HG03039 (cell line): ENCODE measurements around the gene PLXNB3.

ENCODE experiments used
- ATAC-seq: cut with Tn5 transposase; IDR thresholded peaks from one replicate; pipeline ENCODE4 v1.9.1; 2021; ENCODE audit warnings: mild to moderate bottlenecking, moderate library complexity; ENCODE audit not compliant: unreplicated experiment

PLXNB3 gene

DNA sequence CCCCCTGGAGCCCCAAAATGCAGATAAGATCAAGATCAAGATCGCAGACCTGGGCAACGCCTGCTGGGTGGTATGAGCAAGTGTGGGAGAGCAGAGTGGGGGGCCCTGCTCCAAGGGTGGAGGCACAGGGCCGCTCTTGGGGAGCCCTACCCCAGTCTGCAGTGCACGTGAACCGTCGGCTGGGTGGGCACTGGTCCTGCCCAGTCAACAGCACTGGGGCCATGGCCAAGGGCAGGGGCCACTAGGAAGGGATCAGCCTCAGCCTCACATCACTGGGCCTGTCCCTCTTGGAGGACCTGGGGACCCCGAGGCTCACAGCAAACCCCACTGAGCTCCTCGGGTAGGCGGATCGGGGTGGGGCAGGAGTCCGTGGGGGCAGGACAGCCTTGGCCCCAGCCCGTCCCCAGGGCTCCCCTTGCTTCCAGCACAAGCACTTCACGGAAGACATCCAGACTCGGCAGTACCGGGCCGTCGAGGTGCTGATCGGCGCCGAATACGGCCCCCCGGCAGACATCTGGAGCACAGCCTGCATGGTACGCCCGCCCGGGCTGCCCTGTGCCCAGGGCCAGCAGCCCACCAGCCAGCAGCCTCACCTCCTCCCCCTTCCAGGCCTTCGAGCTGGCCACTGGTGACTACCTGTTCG lies 20.4 kb downstream of the PLXNB3 start:
- ATAC-seq, result no peak

- no peak for ATAC-seq
Measured at GRCh38 chrX:153786669-153787068, 22.6 kb downstream of the PLXNB3 start.

GRCh38 chrX:153789654-153790053 lies 25.6 kb downstream of the PLXNB3 start:
- ATAC-seq, result no peak

- ATAC-seq, result no peak
Measured at GRCh38 chrX:153791104-153791852, 27.2 kb downstream of the PLXNB3 start.

DNA sequence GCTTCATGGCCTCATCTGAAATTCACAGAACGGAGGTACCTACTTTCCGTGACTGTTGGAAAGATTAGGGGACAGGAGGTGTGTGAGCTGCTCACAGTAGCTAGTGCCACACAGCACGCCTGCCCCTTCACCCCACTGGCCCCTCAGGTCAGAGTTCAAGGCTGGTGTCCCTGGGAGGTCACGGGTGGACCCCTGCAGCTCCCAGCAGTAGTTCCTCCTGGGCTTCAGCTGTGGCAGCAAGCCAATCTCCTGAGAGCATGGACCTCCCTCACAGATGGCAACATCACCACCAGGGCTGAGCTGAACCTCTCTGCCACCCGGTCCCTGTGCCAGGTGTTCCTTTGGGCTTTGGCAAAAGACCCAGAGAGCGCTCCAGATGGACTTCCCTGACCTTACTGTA lies 28.3 kb downstream of the PLXNB3 start:
- no peak for ATAC-seq

DNA sequence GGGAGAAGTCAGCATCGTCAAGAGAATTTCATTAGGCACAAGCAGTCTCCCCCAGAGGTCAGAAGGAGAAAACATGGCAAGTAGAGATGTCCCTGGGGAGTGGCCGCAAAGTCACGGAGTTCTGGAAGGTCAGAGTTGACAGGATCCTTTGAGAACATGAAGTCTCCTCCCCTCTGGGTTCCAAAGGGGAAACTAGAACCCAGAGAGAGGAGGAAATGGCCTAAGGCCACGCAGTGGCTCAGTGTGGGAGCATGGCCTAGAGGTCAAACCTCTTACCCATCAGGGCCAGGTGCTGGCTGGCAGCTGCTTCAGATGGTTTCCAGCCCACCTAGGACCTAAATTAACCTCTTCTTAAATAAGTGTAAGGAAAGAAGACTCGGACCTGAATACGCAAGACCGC lies 29.2 kb downstream of the PLXNB3 start:
- ATAC-seq, result no peak

- peak; percentile 78 for ATAC-seq
Measured at GRCh38 chrX:153794018-153794896, 30.2 kb downstream of the PLXNB3 start, which contains the start of the genes IDH3G and SSR4. IDH3G (minus strand) TSS chrX:153794375; CDS start chrX:153794326, 49 bp downstream. SSR4 (plus strand) TSS chrX:153794668; CDS start chrX:153794688, 20 bp downstream.

DNA sequence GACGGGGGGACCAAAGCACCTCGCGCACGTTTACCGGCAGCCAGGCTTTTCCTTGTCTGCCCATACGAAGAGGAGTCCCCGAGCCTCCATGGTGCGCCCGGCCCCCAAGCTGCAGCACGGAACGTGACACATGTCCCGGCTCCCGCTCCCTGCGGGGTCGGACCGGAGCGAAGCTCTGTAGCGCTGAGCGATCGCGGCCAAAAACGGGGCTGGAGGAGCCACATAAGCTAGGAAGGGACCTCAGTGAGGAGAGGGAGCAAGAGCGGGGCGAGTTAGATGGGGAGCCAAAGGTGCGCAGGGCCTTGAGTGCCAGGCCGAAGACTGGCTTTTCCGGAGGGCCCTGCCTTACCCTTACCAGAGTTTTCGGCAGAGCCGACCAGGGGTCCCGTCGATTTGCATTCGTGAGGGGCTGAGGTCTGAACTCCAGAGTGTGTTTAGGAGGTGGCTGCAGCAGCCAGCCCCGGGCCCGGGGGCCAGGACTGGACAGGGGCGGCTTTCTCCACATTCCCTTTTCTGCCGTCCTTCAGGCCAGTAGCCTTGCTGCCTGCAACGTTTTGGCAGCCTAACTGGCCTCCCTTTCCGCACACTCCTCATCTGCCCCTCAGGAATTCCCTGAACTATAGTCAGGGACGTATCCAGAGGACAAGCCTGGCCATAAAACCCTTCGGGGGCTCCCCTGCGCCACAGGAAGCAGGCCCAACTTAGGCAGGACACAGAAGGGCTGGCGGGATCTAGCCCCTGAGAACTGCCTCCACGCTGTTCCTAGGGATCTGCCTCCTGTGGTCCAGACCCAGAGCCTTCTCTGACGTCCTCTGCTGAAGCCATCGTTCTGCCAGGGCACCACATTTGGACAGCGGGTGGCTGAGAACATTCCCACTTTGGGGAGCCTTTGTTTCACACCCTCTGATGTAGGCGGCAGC lies 31.1 kb downstream of the PLXNB3 start:
- ATAC-seq, result no peak

DNA sequence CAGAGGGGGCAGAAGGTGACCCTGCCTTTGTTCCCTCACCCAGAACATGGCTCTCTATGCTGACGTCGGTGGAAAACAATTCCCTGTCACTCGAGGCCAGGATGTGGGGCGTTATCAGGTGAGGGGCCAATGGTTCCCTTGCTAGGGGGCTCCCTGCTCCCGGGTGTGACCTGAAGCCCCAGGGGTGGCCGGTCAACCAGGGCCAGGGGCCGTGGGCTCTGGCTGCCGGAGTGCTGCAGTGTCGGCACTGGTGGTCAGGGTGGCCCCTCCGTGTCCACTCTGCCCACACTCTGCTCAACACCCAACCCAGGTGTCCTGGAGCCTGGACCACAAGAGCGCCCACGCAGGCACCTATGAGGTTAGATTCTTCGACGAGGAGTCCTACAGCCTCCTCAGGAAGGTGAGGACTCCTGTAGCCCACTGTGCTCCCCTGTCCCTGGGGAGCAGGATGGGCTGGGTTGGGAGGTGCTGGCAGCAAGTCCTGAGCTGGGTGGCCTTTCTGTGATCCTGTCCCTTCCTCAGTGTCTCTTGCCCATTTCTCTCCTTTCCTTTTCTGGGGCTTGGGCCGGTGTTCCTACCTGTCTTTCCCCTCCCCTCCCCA lies 33.5 kb downstream of the PLXNB3 start:
- no peak for ATAC-seq

GRCh38 chrX:153799326-153799725 lies 35.3 kb downstream of the PLXNB3 start:
- no peak for ATAC-seq

- no peak for ATAC-seq
Measured at GRCh38 chrX:153800177-153800722, 36.2 kb downstream of the PLXNB3 start.

- no peak for ATAC-seq
Measured at GRCh38 chrX:153800746-153801145, 36.7 kb downstream of the PLXNB3 start.

DNA sequence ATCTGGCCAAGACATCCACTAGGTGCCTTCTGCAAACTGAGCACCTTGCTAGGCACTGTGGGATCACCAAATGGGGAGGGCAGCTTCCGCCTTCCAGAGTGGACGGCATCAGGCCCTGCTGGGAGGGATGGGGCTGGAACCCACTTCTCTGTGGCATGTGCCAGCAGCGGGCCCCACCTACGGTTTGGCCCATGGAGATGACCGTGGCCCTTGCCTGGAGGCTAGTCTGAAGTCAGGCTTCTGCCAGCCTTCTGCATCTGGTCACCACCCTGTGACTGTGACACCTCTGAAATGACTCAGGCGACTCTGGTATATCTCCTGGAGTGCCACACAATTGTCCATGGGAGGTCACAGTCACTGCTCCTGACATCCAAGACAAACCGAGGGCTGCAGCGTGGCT lies 37.6 kb downstream of the PLXNB3 start:
- ATAC-seq, result no peak

- ATAC-seq, result no peak
Measured at GRCh38 chrX:153802513-153803045, 38.5 kb downstream of the PLXNB3 start.

DNA sequence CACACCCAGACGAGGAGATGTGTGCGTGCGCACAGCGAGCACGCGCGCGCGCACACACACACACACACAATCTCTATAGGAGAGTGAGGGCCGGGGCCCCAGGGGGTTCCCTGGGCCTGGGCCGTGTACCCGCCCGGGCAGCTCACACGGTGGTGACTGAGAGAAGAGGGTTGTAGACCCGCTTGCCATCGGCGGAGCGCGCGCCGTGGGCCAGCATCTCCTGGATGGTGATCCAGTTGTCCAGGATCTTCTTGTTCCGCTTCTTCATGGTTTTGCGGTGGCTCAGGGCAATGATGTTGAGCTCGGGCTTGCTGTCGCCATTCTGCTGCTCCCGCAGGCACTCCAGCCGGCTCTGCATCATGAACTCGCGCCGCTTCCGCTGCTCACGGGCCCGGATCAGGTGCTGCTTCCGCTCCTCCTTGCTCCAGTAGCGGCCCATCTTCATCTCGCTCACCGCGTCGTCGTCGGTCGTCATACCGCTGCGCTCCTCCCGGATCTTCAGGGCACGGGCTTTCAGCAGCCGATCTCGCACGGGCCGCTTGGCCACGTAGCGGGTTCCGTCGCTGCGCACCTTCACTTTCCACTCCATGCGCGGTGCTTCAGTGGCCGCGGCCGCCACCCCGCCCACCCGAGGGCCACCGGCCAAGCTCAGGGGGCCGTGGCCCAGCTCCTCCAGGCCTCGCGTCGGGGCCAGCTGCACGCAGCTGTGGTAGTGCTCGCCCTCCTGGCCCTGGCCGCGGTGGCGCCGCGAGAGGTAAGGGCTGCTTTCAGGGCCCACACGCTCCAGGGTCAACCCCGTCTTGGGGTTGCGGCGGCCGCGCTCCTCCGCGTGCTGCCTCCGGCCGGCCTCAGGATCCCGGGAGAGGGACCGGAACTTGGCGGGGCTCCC lies 39.4 kb downstream of the PLXNB3 start:
- ATAC-seq, result no peak

- no peak for ATAC-seq
Measured at GRCh38 chrX:153804100-153804595, 40.1 kb downstream of the PLXNB3 start.

- no peak for ATAC-seq
Measured at GRCh38 chrX:153804621-153805020, 40.6 kb downstream of the PLXNB3 start.

GRCh38 chrX:153805436-153805835 lies 41.4 kb downstream of the PLXNB3 start:
- no peak for ATAC-seq
